GM23338 (cell line): Measurements from ENCODE around the gene SORL1. TPM values are rescaled to one million over a fixed set of nuclear protein-coding genes. Genes with fewer than 3 reads are reported as not detected.

Experiments
- ATAC-seq: fragments of 200-7000 bp; cut with Tn5 transposase; 3 replicates; pipeline ENCODE4 v1.9.1; 2020
- DNase-seq: peaks from one replicate; pipeline ENCODE4 v3.0.0-alpha.2; 2015; ENCODE audit warnings: low spot score
- H2AFZ ChIP-seq: fragments of 200-600 bp; sonication (generic); 2 replicates; pipeline ENCODE4 v1.8.0; 2016; ENCODE audit warnings: antibody characterized with exemption, mild to moderate bottlenecking, moderate library complexity
- H3F3A ChIP-seq: fragments of 200-600 bp; sonication (generic); replicated peaks from 2 replicates; pipeline ENCODE4 v1.8.0; 2017; ENCODE audit warnings: antibody characterized with exemption, mixed run types, low read depth
- H3K27ac ChIP-seq: fragments of 200-600 bp; sonication (generic); 2 replicates; pipeline ENCODE4 v1.6.1; 2016; ENCODE audit warnings: low read depth
- H3K27me3 ChIP-seq: fragments of 200-600 bp; sonication (generic); 2 replicates; pipeline ENCODE4 v1.8.0; 2016; ENCODE audit warnings: mild to moderate bottlenecking, mixed run types, moderate library complexity; ENCODE audit not compliant: insufficient read depth
- H3K36me3 ChIP-seq: fragments of 200-600 bp; sonication (generic); 2 replicates; pipeline ENCODE4 v1.8.0; 2016; ENCODE audit warnings: mild to moderate bottlenecking; ENCODE audit not compliant: insufficient read depth
- H3K4me1 ChIP-seq: fragments of 200-600 bp; sonication (generic); 2 replicates; pipeline ENCODE4 v1.8.0; 2016; ENCODE audit warnings: mild to moderate bottlenecking, moderate library complexity; ENCODE audit not compliant: insufficient read depth
- H3K4me2 ChIP-seq: fragments of 200-600 bp; sonication (generic); 2 replicates; pipeline ENCODE4 v1.7.1; 2017; ENCODE audit warnings: mixed run types
- H3K4me3 ChIP-seq: fragments of 200-600 bp; sonication (generic); 2 replicates; pipeline ENCODE4 v1.6.1; 2016; ENCODE audit warnings: mixed run types
- H3K79me2 ChIP-seq: fragments of 200-600 bp; sonication (generic); replicated peaks from 2 replicates; pipeline ENCODE4 v1.8.0; 2017; ENCODE audit warnings: mild to moderate bottlenecking; ENCODE audit not compliant: insufficient read depth
- H3K9me2 ChIP-seq: fragments of 200-600 bp; sonication (generic); 2 replicates; pipeline ENCODE4 v1.8.0; 2017; ENCODE audit not compliant: insufficient read depth
- H4K20me1 ChIP-seq: fragments of 200-600 bp; sonication (generic); replicated peaks from 2 replicates; pipeline ENCODE4 v1.8.0; 2017; ENCODE audit warnings: mild to moderate bottlenecking; ENCODE audit not compliant: insufficient read depth
- H3K27ac Mint-ChIP-seq: 2 replicates; pipeline ENCODE4 v1.8.0; 2020; ENCODE audit warnings: inconsistent platforms, mild to moderate bottlenecking, moderate library complexity, mixed read lengths
- H3K27me3 Mint-ChIP-seq: 3 replicates; pipeline ENCODE4 v1.8.0; 2022; ENCODE audit warnings: low read depth, mild to moderate bottlenecking, moderate library complexity, mixed read lengths, inconsistent platforms; ENCODE audit not compliant: insufficient read depth, poor library complexity
- H3K36me3 Mint-ChIP-seq: 3 replicates; pipeline ENCODE4 v1.8.0; 2021; ENCODE audit warnings: low read depth, mild to moderate bottlenecking, inconsistent platforms, moderate library complexity, mixed read lengths
- H3K4me1 Mint-ChIP-seq: 3 replicates; pipeline ENCODE4 v1.8.0; 2020; ENCODE audit warnings: mild to moderate bottlenecking, inconsistent platforms, mixed read lengths
- H3K4me3 Mint-ChIP-seq: 3 replicates; pipeline ENCODE4 v1.8.0; 2021; ENCODE audit warnings: moderate library complexity, mild to moderate bottlenecking, inconsistent platforms, mixed read lengths
- H3K9me3 Mint-ChIP-seq: 3 replicates; pipeline ENCODE4 v1.8.0; 2020; ENCODE audit warnings: moderate library complexity, mild to moderate bottlenecking, inconsistent platforms, mixed read lengths
- CREB1 ChIP-seq: fragments of 250-450 bp; sonication (Bioruptor Pico); IDR thresholded peaks from 2 replicates; pipeline ENCODE4 v1.5.0; 2020; ENCODE audit warnings: low read depth, mild to moderate bottlenecking, moderate library complexity
- EZH2 ChIP-seq: fragments of 200-600 bp; sonication (generic); IDR thresholded peaks from one replicate; pipeline ENCODE4 v1.8.0; 2017; ENCODE audit warnings: antibody characterized with exemption, mild to moderate bottlenecking, low read depth; ENCODE audit not compliant: unreplicated experiment
- EZH2phosphoT487 ChIP-seq: fragments of 200-600 bp; sonication (generic); IDR thresholded peaks from one replicate; pipeline ENCODE4 v1.8.1; 2018; ENCODE audit warnings: antibody characterized with exemption; ENCODE audit not compliant: unreplicated experiment
- JUNB ChIP-seq: IDR thresholded peaks from one replicate; pipeline ENCODE4 v1.6.1; 2016; ENCODE audit warnings: antibody characterized with exemption; ENCODE audit not compliant: unreplicated experiment
- NANOG ChIP-seq: IDR thresholded peaks from 2 replicates; pipeline ENCODE4 v1.6.1; 2016; ENCODE audit warnings: antibody characterized with exemption, borderline replicate concordance
- POLR2AphosphoS5 ChIP-seq: IDR thresholded peaks from 2 replicates; pipeline ENCODE4 v1.6.1; 2016; ENCODE audit warnings: antibody characterized with exemption, low read depth
- ZNF331 ChIP-seq: fragments of 250-450 bp; sonication (Bioruptor Pico); IDR thresholded peaks from 2 replicates; pipeline ENCODE4 v1.5.0; 2020; ENCODE audit warnings: low read depth, mild to moderate bottlenecking, moderate library complexity
- polyA plus RNA-seq: library from polyadenylated mRNA; unstranded; fragments of >200 nt; fragmentation: Nextera tagmentation; extraction: Ambion mirVana; gene quantifications from 2 replicates; pipeline ENCODE4 v1.2.1, GENCODE V29; 2016
- total RNA-seq: library from RNA; depleted of rRNA; stranded (reverse); fragments of >200 nt; shearing (Covaris generic); gene quantifications from 2 replicates; pipeline ENCODE4 v1.2.3, GENCODE V29; 2014
- TF ChIP-seq, protein P1 (sequence below), 2 experiments: fragments of 200-600 bp in 1 of 2; sonication (generic) in 1 of 2; conservative IDR thresholded peaks; 2 replicates each; pipeline versions ENCODE4 v1.5.1 to v1.6.1; 2016 to 2017; ENCODE audit warnings: antibody characterized with exemption in 2 of 2, low read depth in 2 of 2, mild to moderate bottlenecking in 2 of 2, moderate library complexity in 1 of 2
- TF ChIP-seq, protein P2 (sequence below): IDR thresholded peaks from one replicate; pipeline ENCODE4 v1.6.1; 2018; ENCODE audit warnings: antibody characterized with exemption; ENCODE audit not compliant: unreplicated experiment
- TF ChIP-seq, protein P3 (sequence below): IDR thresholded peaks from 2 replicates; pipeline ENCODE4 v1.6.1; 2016; ENCODE audit warnings: antibody characterized with exemption

The SORL1 gene
- total and polyA plus RNA-seq, 2 experiments from 2014 or later, result 23.0 to 78.8 TPM

DNA sequence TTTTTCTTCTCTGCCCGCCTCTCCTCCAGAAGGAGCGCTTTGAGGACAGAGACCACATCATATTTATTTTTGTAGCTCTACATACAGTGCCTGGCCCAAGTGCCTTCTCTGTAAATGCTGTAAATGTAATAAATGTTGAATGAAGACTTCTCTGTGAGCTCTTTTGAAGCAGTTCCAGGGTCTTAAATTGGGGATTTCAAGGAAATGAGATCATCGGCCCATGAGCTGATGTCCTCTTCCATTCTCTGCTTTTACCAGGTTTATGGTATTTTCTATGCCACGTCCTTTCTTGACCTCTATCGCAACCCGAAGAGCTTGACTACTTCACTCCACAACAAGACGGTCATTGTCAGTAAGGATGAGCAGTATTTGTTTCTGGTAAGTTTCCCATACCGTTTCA is 166.4 kb downstream of the SORL1 start (continued):
- TF ChIP-seq EZH2phosphoT487, result no peak
- TF ChIP-seq, protein P1, sequence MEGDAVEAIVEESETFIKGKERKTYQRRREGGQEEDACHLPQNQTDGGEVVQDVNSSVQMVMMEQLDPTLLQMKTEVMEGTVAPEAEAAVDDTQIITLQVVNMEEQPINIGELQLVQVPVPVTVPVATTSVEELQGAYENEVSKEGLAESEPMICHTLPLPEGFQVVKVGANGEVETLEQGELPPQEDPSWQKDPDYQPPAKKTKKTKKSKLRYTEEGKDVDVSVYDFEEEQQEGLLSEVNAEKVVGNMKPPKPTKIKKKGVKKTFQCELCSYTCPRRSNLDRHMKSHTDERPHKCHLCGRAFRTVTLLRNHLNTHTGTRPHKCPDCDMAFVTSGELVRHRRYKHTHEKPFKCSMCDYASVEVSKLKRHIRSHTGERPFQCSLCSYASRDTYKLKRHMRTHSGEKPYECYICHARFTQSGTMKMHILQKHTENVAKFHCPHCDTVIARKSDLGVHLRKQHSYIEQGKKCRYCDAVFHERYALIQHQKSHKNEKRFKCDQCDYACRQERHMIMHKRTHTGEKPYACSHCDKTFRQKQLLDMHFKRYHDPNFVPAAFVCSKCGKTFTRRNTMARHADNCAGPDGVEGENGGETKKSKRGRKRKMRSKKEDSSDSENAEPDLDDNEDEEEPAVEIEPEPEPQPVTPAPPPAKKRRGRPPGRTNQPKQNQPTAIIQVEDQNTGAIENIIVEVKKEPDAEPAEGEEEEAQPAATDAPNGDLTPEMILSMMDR (conservative IDR thresholded peaks at IDR 0.05; ENCODE audit: low read depth in 2 of 2), result no peak

DNA sequence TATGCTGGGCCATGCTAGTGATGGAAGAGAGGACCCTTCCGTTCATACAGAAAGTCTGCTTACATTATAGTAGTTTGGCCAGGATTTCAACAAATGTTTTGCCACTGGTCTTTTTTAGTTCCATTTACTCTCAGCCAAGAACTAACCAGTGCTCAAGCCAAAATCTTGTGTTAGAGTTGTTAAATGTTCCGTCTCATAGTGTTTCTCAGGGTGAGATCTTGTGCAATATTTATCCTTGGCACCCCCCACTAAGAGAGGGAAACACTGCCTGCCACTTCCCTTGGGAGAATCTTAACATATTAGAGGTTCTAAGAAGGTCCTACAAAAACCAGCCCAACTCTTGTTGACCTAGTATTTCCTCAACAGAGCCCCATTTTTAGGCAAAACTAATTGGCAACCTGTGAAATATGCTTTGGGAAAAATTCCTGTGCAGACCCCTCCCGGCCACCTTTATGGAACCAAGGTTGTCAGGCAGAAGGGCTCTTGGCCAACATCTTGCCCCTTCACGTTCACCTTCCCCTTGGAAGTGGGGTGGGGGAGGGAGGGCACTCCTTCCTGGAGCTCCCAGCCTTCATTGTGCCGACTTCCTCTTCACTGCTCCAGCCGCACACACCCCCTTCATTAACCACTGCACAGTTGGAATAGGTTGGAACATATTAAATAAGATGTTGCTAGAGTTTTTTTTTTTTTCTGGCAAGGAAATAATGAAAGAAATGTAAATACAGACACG is 173.8 kb downstream of the SORL1 start:
- H3K27ac Mint-ChIP-seq, result no peak overlapping the region
- Histone ChIP-seq H3K27ac (no peak overlapping the region), H3K4me1 (0 out of 2 replicates have a peak, but pooled peaks cover 9% of the 10 kb centered on the region), H3K4me2 (no peak overlapping the region), H3K4me3 (no peak overlapping the region), H2AFZ (no peak overlapping the region), H3K27me3 (no peaks in the 10 kb centered on the region), H3K79me2 (no peaks in the 10 kb centered on the region), H3K36me3 (peaks cover 44% of the 10 kb centered on the region), H4K20me1 (no peaks in the 10 kb centered on the region; the same call in 1 of the 2 replicates), H3K9me2 (no peaks in the 10 kb centered on the region), H3F3A (no peaks in the 10 kb centered on the region)
- DNase-seq (no peak), ATAC-seq (no peak)
- peaks cover 80% of the 10 kb centered on the region for H3K36me3 Mint-ChIP-seq
- peaks cover 14% of the 10 kb centered on the region; the same call in 2 of the 3 replicates for H3K4me1 Mint-ChIP-seq
- H3K27me3 Mint-ChIP-seq, result peaks cover 4% of the 10 kb centered on the region
- no peaks in the 10 kb centered on the region for H3K9me3 Mint-ChIP-seq
- H3K4me3 Mint-ChIP-seq, result no peak overlapping the region
- TF ChIP-seq, protein P2, sequence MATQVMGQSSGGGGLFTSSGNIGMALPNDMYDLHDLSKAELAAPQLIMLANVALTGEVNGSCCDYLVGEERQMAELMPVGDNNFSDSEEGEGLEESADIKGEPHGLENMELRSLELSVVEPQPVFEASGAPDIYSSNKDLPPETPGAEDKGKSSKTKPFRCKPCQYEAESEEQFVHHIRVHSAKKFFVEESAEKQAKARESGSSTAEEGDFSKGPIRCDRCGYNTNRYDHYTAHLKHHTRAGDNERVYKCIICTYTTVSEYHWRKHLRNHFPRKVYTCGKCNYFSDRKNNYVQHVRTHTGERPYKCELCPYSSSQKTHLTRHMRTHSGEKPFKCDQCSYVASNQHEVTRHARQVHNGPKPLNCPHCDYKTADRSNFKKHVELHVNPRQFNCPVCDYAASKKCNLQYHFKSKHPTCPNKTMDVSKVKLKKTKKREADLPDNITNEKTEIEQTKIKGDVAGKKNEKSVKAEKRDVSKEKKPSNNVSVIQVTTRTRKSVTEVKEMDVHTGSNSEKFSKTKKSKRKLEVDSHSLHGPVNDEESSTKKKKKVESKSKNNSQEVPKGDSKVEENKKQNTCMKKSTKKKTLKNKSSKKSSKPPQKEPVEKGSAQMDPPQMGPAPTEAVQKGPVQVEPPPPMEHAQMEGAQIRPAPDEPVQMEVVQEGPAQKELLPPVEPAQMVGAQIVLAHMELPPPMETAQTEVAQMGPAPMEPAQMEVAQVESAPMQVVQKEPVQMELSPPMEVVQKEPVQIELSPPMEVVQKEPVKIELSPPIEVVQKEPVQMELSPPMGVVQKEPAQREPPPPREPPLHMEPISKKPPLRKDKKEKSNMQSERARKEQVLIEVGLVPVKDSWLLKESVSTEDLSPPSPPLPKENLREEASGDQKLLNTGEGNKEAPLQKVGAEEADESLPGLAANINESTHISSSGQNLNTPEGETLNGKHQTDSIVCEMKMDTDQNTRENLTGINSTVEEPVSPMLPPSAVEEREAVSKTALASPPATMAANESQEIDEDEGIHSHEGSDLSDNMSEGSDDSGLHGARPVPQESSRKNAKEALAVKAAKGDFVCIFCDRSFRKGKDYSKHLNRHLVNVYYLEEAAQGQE, result no peak
- TF ChIP-seq ZNF331 (no peak), CREB1 (CRISPR knock-in tag) (no peak), EZH2 (no peak), NANOG (no peak), JUNB (no peak), POLR2AphosphoS5 (no peak), EZH2phosphoT487 (no peak)
- TF ChIP-seq, protein P3, sequence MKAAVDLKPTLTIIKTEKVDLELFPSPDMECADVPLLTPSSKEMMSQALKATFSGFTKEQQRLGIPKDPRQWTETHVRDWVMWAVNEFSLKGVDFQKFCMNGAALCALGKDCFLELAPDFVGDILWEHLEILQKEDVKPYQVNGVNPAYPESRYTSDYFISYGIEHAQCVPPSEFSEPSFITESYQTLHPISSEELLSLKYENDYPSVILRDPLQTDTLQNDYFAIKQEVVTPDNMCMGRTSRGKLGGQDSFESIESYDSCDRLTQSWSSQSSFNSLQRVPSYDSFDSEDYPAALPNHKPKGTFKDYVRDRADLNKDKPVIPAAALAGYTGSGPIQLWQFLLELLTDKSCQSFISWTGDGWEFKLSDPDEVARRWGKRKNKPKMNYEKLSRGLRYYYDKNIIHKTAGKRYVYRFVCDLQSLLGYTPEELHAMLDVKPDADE, result no peak
- TF ChIP-seq, protein P1 (conservative IDR thresholded peaks at IDR 0.05; ENCODE audit: low read depth in 2 of 2), result no peak
